Measurements from ENCODE around the gene KCNB1. TPM values are rescaled to one million over a fixed set of nuclear protein-coding genes. Genes with fewer than 3 reads are reported as not detected.

KCNB1 gene
- total RNA-seq, 1 donor from 2014 or later: 0.98 TPM

DNA sequence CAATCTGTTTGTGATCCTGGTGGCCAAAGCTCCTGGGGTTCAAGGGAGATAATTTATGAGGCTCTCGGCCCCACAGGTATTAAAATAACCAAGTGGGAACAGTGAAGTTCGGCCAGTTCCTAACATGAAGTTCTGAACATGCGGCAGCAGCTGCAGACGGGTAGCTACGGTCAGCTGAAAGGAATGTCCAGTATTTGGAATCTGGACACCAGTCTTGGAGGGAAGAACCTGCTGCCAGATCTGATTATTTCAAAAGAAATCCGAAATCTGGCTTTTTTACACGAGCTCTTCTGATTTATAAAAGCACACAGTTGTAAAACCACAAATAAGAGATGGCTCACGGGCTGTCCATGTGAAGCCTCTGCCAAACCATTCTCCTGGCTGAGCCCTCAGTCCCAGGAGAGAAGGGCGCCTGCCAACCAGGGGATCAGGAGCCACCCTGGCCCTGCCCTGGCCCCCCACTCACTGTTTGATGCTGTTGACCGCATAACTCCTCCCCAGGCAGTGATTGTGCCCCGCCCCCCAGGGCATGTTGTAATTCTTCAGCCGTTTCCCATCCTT is 28.2 kb upstream of the KCNB1 start:
- Mint-ChIP-seq H3K4me1 (ENCODE audit: low read depth) (no peaks in the 10 kb centered on the region), H3K9me3 (ENCODE audit: low read depth) (no peaks in the 10 kb centered on the region), H3K27ac (no peak overlapping the region), H3K36me3 (ENCODE audit: insufficient read depth) (peaks cover 1% of the 10 kb centered on the region), H3K4me3 (ENCODE audit: low read depth) (no peak overlapping the region), H3K27me3 (no peaks in the 10 kb centered on the region)
- no peak for DNase-seq (ENCODE audit: low spot score, unreplicated experiment)
- TF ChIP-seq, protein P1, sequence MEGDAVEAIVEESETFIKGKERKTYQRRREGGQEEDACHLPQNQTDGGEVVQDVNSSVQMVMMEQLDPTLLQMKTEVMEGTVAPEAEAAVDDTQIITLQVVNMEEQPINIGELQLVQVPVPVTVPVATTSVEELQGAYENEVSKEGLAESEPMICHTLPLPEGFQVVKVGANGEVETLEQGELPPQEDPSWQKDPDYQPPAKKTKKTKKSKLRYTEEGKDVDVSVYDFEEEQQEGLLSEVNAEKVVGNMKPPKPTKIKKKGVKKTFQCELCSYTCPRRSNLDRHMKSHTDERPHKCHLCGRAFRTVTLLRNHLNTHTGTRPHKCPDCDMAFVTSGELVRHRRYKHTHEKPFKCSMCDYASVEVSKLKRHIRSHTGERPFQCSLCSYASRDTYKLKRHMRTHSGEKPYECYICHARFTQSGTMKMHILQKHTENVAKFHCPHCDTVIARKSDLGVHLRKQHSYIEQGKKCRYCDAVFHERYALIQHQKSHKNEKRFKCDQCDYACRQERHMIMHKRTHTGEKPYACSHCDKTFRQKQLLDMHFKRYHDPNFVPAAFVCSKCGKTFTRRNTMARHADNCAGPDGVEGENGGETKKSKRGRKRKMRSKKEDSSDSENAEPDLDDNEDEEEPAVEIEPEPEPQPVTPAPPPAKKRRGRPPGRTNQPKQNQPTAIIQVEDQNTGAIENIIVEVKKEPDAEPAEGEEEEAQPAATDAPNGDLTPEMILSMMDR (IDR thresholded peaks at IDR 0.05; ENCODE audit: unreplicated experiment): no peak

DNA sequence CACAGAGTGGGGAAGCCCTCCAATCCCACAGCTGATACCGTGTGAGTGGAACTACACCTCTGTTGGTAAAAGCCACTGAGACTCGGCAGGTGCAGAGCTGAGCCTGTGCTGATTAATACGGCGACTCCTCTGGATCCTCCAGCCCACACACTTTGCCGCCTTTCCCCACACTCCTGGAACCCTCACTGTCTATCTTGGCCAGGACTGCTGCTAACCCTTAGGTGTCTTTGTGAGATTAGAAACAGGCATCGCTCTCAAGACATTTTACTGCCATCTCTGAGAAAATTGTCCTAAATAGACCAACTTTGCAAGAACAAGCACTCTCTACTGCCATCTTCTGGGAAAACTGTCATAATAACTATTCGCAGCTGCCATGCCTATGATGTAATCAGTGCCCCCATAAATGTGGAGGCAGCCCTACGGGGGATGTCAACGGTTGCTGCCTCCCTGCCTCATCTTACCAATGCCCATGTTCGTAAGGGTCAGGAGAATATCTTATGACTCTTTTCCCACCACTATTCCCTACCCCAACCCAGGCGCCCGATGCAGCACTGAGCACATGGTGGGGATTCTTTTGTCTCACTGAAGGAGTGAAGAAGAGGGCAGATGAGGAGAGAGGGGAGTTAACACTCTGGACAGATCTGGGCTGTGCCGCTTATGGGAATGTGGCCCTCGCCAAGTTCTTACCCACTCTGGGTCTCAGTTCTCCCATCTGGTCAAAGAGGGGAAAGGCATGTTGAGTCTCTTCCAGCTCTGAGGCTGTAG is 26.1 kb upstream of the KCNB1 start:
- H3K4me1 Mint-ChIP-seq (ENCODE audit: low read depth): no peaks in the 10 kb centered on the region

DNA sequence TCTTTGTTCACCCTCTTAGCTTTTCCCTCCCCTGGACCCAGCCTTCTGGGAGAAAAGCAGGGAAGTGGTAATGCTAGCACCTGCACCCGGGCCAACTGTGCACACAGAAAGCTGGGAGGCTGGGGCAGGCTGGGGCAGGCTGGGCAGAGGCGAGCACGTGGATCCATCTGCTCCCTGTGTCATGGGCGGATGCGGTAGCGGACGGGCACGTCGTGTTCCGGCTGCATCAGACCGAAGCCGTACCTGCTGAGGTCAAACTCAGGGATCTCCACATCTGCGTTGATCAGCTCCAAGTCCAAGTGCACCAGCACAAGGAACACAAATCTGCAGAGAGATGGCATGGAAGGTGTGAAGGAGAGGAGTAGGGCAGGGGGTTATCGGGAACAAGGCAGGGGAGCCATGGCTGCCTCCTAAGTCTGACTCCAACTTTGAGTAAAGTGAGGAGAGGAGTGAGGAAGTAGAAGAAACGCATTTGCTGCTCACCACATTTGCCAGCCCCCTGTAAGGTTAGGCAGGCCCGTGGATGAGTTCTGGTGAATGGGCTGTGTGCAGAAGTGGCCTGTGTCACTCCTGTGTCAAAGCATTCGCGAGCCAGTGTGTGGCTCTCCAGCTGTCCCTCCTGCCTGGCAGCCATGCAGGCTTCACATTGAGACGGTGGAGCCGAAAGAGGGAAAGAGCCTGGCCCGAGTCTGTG is 25.4 kb upstream of the KCNB1 start:
- no peak overlapping the region for H3K4me3 Mint-ChIP-seq (ENCODE audit: low read depth)
- no peak for DNase-seq (ENCODE audit: low spot score, unreplicated experiment)
- TF ChIP-seq, protein P1 (IDR thresholded peaks at IDR 0.05; ENCODE audit: unreplicated experiment): no peak
- H3K9me3 Mint-ChIP-seq (ENCODE audit: low read depth): no peaks in the 10 kb centered on the region
- H3K27me3 Mint-ChIP-seq: no peaks in the 10 kb centered on the region
- no peaks in the 10 kb centered on the region for H3K36me3 Mint-ChIP-seq (ENCODE audit: insufficient read depth)
- H3K4me1 Mint-ChIP-seq (ENCODE audit: low read depth): no peaks in the 10 kb centered on the region
- no peak overlapping the region for H3K27ac Mint-ChIP-seq

More for the DNA sequence above, 26.1 kb upstream of the KCNB1 start:
- Mint-ChIP-seq H3K27ac (no peak overlapping the region), H3K9me3 (ENCODE audit: low read depth) (no peaks in the 10 kb centered on the region), H3K27me3 (no peaks in the 10 kb centered on the region), H3K36me3 (ENCODE audit: insufficient read depth) (no peaks in the 10 kb centered on the region), H3K4me3 (ENCODE audit: low read depth) (no peak overlapping the region)
- DNase-seq (ENCODE audit: low spot score, unreplicated experiment): no peak
- TF ChIP-seq, protein P1 (IDR thresholded peaks at IDR 0.05; ENCODE audit: unreplicated experiment): peak; percentile 63

DNA sequence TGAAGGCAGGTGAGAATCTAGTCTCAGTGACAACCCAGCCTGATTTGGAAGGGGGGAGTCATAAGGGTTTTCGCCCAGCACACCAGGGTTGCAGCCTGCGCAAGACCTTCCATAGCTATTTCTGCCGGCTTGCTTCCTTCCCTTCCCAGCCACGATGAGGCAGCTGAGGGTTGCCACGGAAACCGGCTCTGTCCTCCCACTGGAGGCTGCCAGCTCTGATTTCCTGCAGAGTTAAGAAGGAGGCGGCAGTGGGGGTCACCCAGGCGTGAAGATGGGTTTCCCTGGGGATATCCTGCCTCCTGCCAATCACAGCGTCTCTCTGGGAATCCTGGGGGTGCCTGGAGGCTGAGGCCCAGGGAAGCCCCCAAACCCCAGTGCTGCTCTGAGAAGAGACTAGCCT is 23.1 kb upstream of the KCNB1 start:
- no peak for DNase-seq (ENCODE audit: low spot score, unreplicated experiment)
- no peak overlapping the region for H3K4me3 Mint-ChIP-seq (ENCODE audit: low read depth)
- H3K9me3 Mint-ChIP-seq (ENCODE audit: low read depth): no peaks in the 10 kb centered on the region
- H3K27me3 Mint-ChIP-seq: no peaks in the 10 kb centered on the region
- no peaks in the 10 kb centered on the region for H3K4me1 Mint-ChIP-seq (ENCODE audit: low read depth)
- H3K36me3 Mint-ChIP-seq (ENCODE audit: insufficient read depth): no peaks in the 10 kb centered on the region
- TF ChIP-seq, protein P1 (IDR thresholded peaks at IDR 0.05; ENCODE audit: unreplicated experiment): no peak
- H3K27ac Mint-ChIP-seq: no peak overlapping the region

DNA sequence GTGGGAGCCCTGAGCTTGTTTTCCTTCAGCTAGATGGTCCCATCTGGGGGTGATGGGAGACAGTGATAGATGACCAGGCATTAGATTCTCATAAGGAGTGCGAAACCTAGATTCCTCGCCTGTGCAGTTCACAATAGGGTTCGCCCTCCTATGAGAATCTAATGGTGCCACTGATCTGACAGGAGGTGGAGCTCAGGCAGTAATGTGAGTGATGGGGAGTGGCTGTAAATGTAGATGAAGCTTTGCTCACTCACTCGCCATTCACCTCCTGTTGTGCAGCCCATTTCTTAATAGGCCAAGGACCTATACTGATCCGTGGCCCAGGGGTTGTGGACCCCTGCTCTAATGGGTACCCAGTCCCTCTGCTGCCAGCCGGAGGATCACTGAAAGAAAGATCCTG is 20.7 kb upstream of the KCNB1 start:
- DNase-seq (ENCODE audit: low spot score, unreplicated experiment): no peak
- TF ChIP-seq, protein P1 (IDR thresholded peaks at IDR 0.05; ENCODE audit: unreplicated experiment): no peak
- no peaks in the 10 kb centered on the region for H3K4me1 Mint-ChIP-seq (ENCODE audit: low read depth)
- no peaks in the 10 kb centered on the region for H3K36me3 Mint-ChIP-seq (ENCODE audit: insufficient read depth)
- no peak overlapping the region for H3K27ac Mint-ChIP-seq
- H3K27me3 Mint-ChIP-seq: no peaks in the 10 kb centered on the region
- H3K4me3 Mint-ChIP-seq (ENCODE audit: low read depth): no peak overlapping the region
- H3K9me3 Mint-ChIP-seq (ENCODE audit: low read depth): no peaks in the 10 kb centered on the region

Measured in progenitor cell of endocrine pancreas (in vitro differentiated cells).